HepG2 (cell line): ENCODE results near the gene COL4A2. TPM values are rescaled to one million over a fixed set of nuclear protein-coding genes. Genes with fewer than 3 reads are reported as not detected.

Source experiments
- ATAC-seq: fragments of 200-7000 bp; cut with Tn5 transposase; 3 replicates; pipeline ENCODE4 v1.9.1; 2020; ENCODE audit warnings: mild to moderate bottlenecking, moderate library complexity
- BruUV-seq: library from RNA; stranded (reverse); fragments of 400-500 nt; replicated peaks from 2 replicates; lab custom pipeline; 2021; lab: Mats Ljungman, UMichigan
- CTCF ChIA-PET: fragments of 300-600 bp; formaldehyde crosslinking; extraction: SDS; loops from one replicate; lab custom pipeline; 2021; ENCODE audit warnings: low total read pairs, inconsistent platforms, low intra/inter-chr PET ratio; lab: Yijun Ruan, JAX
- POLR2A ChIA-PET: fragments of 350-600 bp; sonication (Branson Sonifier 250); formaldehyde crosslinking; loops from one replicate; lab custom pipeline; 2020; ENCODE audit warnings: antibody characterized with exemption, inconsistent platforms; lab: Yijun Ruan, JAX
- DNase-seq: peaks from one replicate; pipeline ENCODE4 v3.0.0-alpha.2; 2015; ENCODE audit warnings: low spot score
- FAIRE-seq: peaks from 3 replicates; lab custom pipeline; 2011; peaks lifted over from hg19 to GRCh38; lab: Jason Lieb, UNC
- H2AFZ ChIP-seq: one replicate; pipeline ENCODE4 v1.6.1; 2011; ENCODE audit warnings: low read length, inconsistent platforms
- H3K27ac ChIP-seq: fragments of 300-600 bp; 3 replicates; pipeline ENCODE4 v1.8.0; 2011; ENCODE audit warnings: mixed run types, mild to moderate bottlenecking, mixed read lengths, low read length, inconsistent platforms; ENCODE audit not compliant: insufficient read depth; ENCODE audit errors: extremely low read length
- H3K27me3 ChIP-seq, 2 experiments: fragments of 200-600 bp in 1 of 2; 2 replicates in 1 of 2; 3 replicates in 1 of 2; pipeline versions ENCODE4 v1.6.0 to v1.8.0; 2011; ENCODE audit warnings: low read length in 2 of 2, mild to moderate bottlenecking in 2 of 2, moderate library complexity in 2 of 2, inconsistent platforms in 1 of 2; ENCODE audit not compliant: insufficient read depth in 2 of 2, control insufficient read depth in 1 of 2
- H3K36me3 ChIP-seq, 2 experiments: fragments of 200-600 bp in 1 of 2; replicated peaks in 1 of 2; 2 replicates in 1 of 2; 3 replicates in 1 of 2; pipeline versions ENCODE4 v1.5.1 to v1.8.0; 2011; ENCODE audit warnings: low read length in 2 of 2, inconsistent platforms in 1 of 2; ENCODE audit not compliant: insufficient read depth in 2 of 2, control insufficient read depth in 1 of 2
- H3K4me1 ChIP-seq: 2 replicates; pipeline ENCODE4 v1.5.1; 2012; ENCODE audit warnings: low read length, inconsistent platforms; ENCODE audit not compliant: insufficient read depth
- H3K4me2 ChIP-seq: 2 replicates; pipeline ENCODE4 v1.6.0; 2011; ENCODE audit warnings: low read depth, low read length, inconsistent platforms
- H3K4me3 ChIP-seq, 3 experiments: fragments of 200-600 bp in 1 of 3; sonication (generic), shearing (Covaris generic) in 1 of 3; replicated peaks in 1 of 3; 2 replicates each; pipeline ENCODE4 v1.5.1; 2011 to 2016; ENCODE audit warnings: low read length in 3 of 3, inconsistent platforms in 2 of 3, low read depth in 2 of 3, mild to moderate bottlenecking in 2 of 3, control low read depth in 1 of 3, mixed read lengths in 1 of 3; ENCODE audit not compliant: insufficient read depth in 1 of 3
- H3K79me2 ChIP-seq: one replicate; pipeline ENCODE4 v1.6.1; 2011; ENCODE audit warnings: low read length, inconsistent platforms; ENCODE audit not compliant: insufficient read depth
- H3K9ac ChIP-seq: 2 replicates; pipeline ENCODE4 v1.6.0; 2011; ENCODE audit warnings: mild to moderate bottlenecking, low read depth, low read length, inconsistent platforms; ENCODE audit not compliant: insufficient read depth
- H3K9me3 ChIP-seq: 2 replicates; pipeline ENCODE4 v1.5.1; 2012; ENCODE audit warnings: mild to moderate bottlenecking, low read length
- H4K20me1 ChIP-seq: 2 replicates; pipeline ENCODE4 v1.6.0; 2011; ENCODE audit warnings: inconsistent platforms, mild to moderate bottlenecking, low read length, moderate library complexity; ENCODE audit not compliant: insufficient read depth
- ATF1 ChIP-seq: IDR thresholded peaks from 2 replicates; pipeline ENCODE4 v1.6.1; 2016; ENCODE audit warnings: mild to moderate bottlenecking, control low read depth
- BRD4 ChIP-seq: sonication (generic); formaldehyde crosslinking; IDR thresholded peaks from 2 replicates; pipeline ENCODE4 v1.4.0; 2020; ENCODE audit warnings: missing genetic modification reagents
- FOXA1 ChIP-seq, 2 experiments: fragments of 450-650 bp in 1 of 2; sonication (generic) in 1 of 2; formaldehyde crosslinking in 1 of 2; IDR thresholded peaks; 2 replicates each; pipeline versions ENCODE4 v1.4.0 to v1.6.1; 2016 to 2020; ENCODE audit warnings: missing genetic modification reagents in 1 of 2
- HNF4G ChIP-seq, 2 experiments: sonication (generic) in 1 of 2; formaldehyde crosslinking in 1 of 2; IDR thresholded peaks; 2 replicates each; pipeline versions ENCODE4 v1.4.0 to v1.6.1; 2011 to 2020; ENCODE audit warnings: borderline replicate concordance in 2 of 2, low read depth in 2 of 2, mild to moderate bottlenecking in 2 of 2, low read length in 1 of 2, missing genetic modification reagents in 1 of 2, moderate library complexity in 1 of 2
- MEF2D ChIP-seq: sonication (generic); formaldehyde crosslinking; IDR thresholded peaks from 2 replicates; pipeline ENCODE4 v1.5.1; 2020; ENCODE audit warnings: mild to moderate bottlenecking, missing genetic modification reagents
- NKX3-1 ChIP-seq: sonication (generic); formaldehyde crosslinking; IDR thresholded peaks from 2 replicates; pipeline ENCODE4 v1.5.0; 2020; ENCODE audit warnings: missing genetic modification reagents
- RNF2 ChIP-seq: fragments of 450-650 bp; conservative IDR thresholded peaks from 2 replicates; pipeline ENCODE4 v1.6.1; 2016; ENCODE audit warnings: low read depth
- ZNF225 ChIP-seq: sonication (generic); formaldehyde crosslinking; IDR thresholded peaks from 2 replicates; pipeline ENCODE4 v1.4.0; 2020; ENCODE audit warnings: mild to moderate bottlenecking, missing genetic modification reagents
- ZNF33B ChIP-seq: sonication (generic); formaldehyde crosslinking; IDR thresholded peaks from 2 replicates; pipeline ENCODE4 v1.5.1; 2020; ENCODE audit warnings: mild to moderate bottlenecking, missing genetic modification reagents
- ZNF670 ChIP-seq: sonication (generic); formaldehyde crosslinking; IDR thresholded peaks from 2 replicates; pipeline ENCODE4 v1.8.0; 2022; ENCODE audit warnings: mild to moderate bottlenecking, missing genetic modification reagents, borderline replicate concordance
- WGBS: methylation state at CpG from one replicate; pipeline ENCODE4 v1.1.6; 2017; ENCODE audit warnings: low lambda C conversion rate; 5-methylcytosine and 5-hydroxymethylcytosine counted together
- in situ Hi-C: cut with HindIII; loops from 2 replicates; pipeline ENCODE4 v1.10.0; 2017; ENCODE audit warnings: low pct_unique_long_range_greater_than_20kb; ENCODE audit not compliant: extremely low pct_ligation_motif_present
- intact Hi-C: fragments of 100-400 bp; cut with micrococcal nuclease; formaldehyde crosslinking; loops from one replicate; pipeline ENCODE4 v1.10.0; 2022; ENCODE audit not compliant: unreplicated experiment
- polyA plus RNA-seq, 8 experiments: library from polyadenylated mRNA; depleted of rRNA in 3 of 8; stranded (reverse) in 7 of 8; unstranded in 1 of 8; fragments of >200 nt; fragmentation: Illumina TruSeq in 4 of 8; extraction: Trizol in 4 of 8; gene quantifications; 2 replicates each; pipeline versions ENCODE4 v1.2.1 to v1.2.3, GENCODE V29; 2011 to 2016; ENCODE audit warnings: low read depth in 4 of 8, missing spikeins in 1 of 8, mixed read lengths in 1 of 8; ENCODE audit not compliant: insufficient read depth in 1 of 8
- total RNA-seq, 5 experiments: library from RNA; depleted of rRNA; stranded (reverse); fragments of >200 nt; fragmentation: Illumina TruSeq; extraction: Trizol; gene quantifications; 2 replicates each; pipeline ENCODE4 v1.2.3, GENCODE V29; 2016; ENCODE audit warnings: low read depth in 1 of 5
- TF ChIP-seq, protein P1 (sequence below): sonication (generic); formaldehyde crosslinking; IDR thresholded peaks from 2 replicates; pipeline ENCODE4 v1.5.1; 2020; ENCODE audit warnings: mild to moderate bottlenecking, missing genetic modification reagents, moderate library complexity
- TF ChIP-seq, protein P2 (sequence below): sonication (generic); formaldehyde crosslinking; IDR thresholded peaks from 2 replicates; pipeline ENCODE4 v1.5.0; 2020; ENCODE audit warnings: missing genetic modification reagents

COL4A2 gene
- total and polyA plus RNA-seq, 2 of the 13 experiments (the other 11 are each of a cell fraction or from before 2014, with no cell fraction given): 0.22 to 1.9 TPM

DNA sequence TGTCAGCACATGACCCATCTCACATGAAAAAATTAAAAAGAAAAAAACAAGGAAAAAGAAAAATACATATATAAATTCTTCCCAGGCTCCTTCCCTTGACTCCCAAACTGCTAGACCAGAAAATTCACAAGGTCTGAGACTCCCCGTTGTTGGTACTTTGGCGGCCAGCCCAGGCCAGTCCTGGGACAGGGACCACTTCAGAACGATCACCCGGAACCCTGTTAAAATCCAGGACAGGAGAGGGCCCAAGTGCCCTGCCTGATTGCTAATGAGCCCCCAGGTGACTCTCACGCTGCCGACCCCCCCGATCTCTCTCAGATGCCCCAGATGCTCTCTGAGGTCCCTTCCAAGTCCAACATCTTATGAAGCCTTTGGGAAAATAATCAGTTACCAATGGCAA, 107.2 kb downstream of the COL4A2 start:
- Histone ChIP-seq H3K36me3 (no peaks in the 10 kb centered on the region), H3K79me2 (no peaks in the 10 kb centered on the region), H3K9me3 (no peaks in the 10 kb centered on the region), H3K4me1 (no peaks in the 10 kb centered on the region), H3K4me2 (no peak overlapping the region), H3K4me3 (no peak overlapping the region), H4K20me1 (no peaks in the 10 kb centered on the region), H3K9ac (no peak overlapping the region), H3K27me3 (peaks cover 0 to 26% of the 10 kb centered on the region in 2 experiments; a peak in 3 of 5 replicates), H3K27ac (no peak overlapping the region), H2AFZ (no peak overlapping the region)
- TF ChIP-seq RNF2: no peak
- TF ChIP-seq, protein P1, sequence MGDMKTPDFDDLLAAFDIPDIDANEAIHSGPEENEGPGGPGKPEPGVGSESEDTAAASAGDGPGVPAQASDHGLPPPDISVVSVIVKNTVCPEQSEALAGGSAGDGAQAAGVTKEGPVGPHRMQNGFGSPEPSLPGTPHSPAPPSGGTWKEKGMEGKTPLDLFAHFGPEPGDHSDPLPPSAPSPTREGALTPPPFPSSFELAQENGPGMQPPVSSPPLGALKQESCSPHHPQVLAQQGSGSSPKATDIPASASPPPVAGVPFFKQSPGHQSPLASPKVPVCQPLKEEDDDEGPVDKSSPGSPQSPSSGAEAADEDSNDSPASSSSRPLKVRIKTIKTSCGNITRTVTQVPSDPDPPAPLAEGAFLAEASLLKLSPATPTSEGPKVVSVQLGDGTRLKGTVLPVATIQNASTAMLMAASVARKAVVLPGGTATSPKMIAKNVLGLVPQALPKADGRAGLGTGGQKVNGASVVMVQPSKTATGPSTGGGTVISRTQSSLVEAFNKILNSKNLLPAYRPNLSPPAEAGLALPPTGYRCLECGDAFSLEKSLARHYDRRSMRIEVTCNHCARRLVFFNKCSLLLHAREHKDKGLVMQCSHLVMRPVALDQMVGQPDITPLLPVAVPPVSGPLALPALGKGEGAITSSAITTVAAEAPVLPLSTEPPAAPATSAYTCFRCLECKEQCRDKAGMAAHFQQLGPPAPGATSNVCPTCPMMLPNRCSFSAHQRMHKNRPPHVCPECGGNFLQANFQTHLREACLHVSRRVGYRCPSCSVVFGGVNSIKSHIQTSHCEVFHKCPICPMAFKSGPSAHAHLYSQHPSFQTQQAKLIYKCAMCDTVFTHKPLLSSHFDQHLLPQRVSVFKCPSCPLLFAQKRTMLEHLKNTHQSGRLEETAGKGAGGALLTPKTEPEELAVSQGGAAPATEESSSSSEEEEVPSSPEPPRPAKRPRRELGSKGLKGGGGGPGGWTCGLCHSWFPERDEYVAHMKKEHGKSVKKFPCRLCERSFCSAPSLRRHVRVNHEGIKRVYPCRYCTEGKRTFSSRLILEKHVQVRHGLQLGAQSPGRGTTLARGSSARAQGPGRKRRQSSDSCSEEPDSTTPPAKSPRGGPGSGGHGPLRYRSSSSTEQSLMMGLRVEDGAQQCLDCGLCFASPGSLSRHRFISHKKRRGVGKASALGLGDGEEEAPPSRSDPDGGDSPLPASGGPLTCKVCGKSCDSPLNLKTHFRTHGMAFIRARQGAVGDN (CRISPR knock-in tag): no peak
- ATAC-seq: no peak
- DNase-seq: no peak
- FAIRE-seq: no peak
- in situ Hi-C loops: loop anchor here (5.0 to 25.0 kb wide), 2 partner anchors 192 to 1452 kb away; no protein-coding TSS in a partner anchor
- BruUV-seq: no TSS peak
- ChIA-PET POLR2A (no interaction called here), CTCF (no interaction called here)
- WGBS: 16% methylated on average over 7 of the region's 7 CpGs
- intact Hi-C loops: loop anchor here (5.0 kb wide), 1 partner anchor 1452 kb away; no protein-coding TSS in a partner anchor

DNA sequence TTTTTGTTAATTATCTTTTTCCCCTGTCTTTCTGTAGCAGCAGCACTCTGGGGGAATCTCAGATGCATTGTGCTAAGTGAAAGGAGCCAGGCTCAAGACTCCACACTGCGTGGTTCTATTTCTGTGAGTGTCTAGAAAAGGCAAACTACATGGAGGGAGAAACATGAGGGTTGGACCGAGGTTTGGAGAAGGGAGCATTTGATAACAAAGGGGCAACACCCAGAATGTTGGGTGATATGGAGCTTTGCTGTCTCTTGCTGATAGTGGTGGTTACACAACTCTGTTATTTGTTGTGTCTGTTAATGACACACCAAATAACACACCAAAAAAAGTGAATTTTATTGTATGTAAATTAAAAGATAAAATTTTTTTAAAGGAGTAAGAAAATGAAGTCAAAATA, 107.8 kb downstream of the COL4A2 start:
- no TSS peak for BruUV-seq
- DNase-seq (no peak), ATAC-seq (no peak), FAIRE-seq (no peak)
- H3K27ac ChIP-seq: no peak overlapping the region
- ChIA-PET CTCF (no interaction called here), POLR2A (no interaction called here)
- H3K79me2 ChIP-seq: no peaks in the 10 kb centered on the region
- no peaks in the 10 kb centered on the region for H3K9me3 ChIP-seq
- no peak overlapping the region for H2AFZ ChIP-seq
- no peaks in the 10 kb centered on the region for H4K20me1 ChIP-seq
- WGBS: 3% methylated on average over 2 of the region's 2 CpGs
- intact Hi-C loops (loop anchor here (5.0 kb wide), 1 partner anchor 1453 kb away; no protein-coding TSS in a partner anchor), in situ Hi-C loops (loop anchor here (5.0 to 25.0 kb wide), 2 partner anchors 193 to 1453 kb away; no protein-coding TSS in a partner anchor)
- H3K36me3 ChIP-seq: no peaks in the 10 kb centered on the region
- no peak overlapping the region for H3K4me2 ChIP-seq
- H3K27me3 ChIP-seq: peaks cover 0 to 29% of the 10 kb centered on the region in 2 experiments; a peak in 3 of 5 replicates
- no peak overlapping the region for H3K4me3 ChIP-seq
- H3K9ac ChIP-seq: no peak overlapping the region
- H3K4me1 ChIP-seq: no peaks in the 10 kb centered on the region
- TF ChIP-seq, protein P2, sequence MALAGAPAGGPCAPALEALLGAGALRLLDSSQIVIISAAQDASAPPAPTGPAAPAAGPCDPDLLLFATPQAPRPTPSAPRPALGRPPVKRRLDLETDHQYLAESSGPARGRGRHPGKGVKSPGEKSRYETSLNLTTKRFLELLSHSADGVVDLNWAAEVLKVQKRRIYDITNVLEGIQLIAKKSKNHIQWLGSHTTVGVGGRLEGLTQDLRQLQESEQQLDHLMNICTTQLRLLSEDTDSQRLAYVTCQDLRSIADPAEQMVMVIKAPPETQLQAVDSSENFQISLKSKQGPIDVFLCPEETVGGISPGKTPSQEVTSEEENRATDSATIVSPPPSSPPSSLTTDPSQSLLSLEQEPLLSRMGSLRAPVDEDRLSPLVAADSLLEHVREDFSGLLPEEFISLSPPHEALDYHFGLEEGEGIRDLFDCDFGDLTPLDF (CRISPR knock-in tag): no peak
- TF ChIP-seq ATF1 (CRISPR knock-in tag): no peak
- TF ChIP-seq MEF2D: no peak
- TF ChIP-seq ZNF225 (CRISPR knock-in tag): no peak
- TF ChIP-seq HNF4G (IDR thresholded peaks at IDR 0.05; ENCODE audit: borderline replicate concordance, low read depth, low read length): no peak
- TF ChIP-seq HNF4G (CRISPR knock-in tag; IDR thresholded peaks at IDR 0.05; ENCODE audit: borderline replicate concordance, low read depth): no peak
- TF ChIP-seq NKX3-1 (CRISPR knock-in tag): no peak
- no peak for TF ChIP-seq BRD4 (CRISPR knock-in tag)
- TF ChIP-seq ZNF33B (CRISPR knock-in tag): no peak
- no peak for TF ChIP-seq FOXA1 (IDR thresholded peaks at IDR 0.05)
- TF ChIP-seq FOXA1 (CRISPR knock-in tag; IDR thresholded peaks at IDR 0.05): no peak
- TF ChIP-seq ZNF670: no peak
